HEK293 (cell line): ENCODE measurements around the gene MGAT4B.

Source experiments
- CTCF ChIA-PET: fragments of 350-600 bp; formaldehyde crosslinking; extraction: SDS; loops from one replicate; lab custom pipeline; 2021; ENCODE audit warnings: antibody characterized with exemption; lab: Yijun Ruan, JAX
- POLR2A ChIA-PET: fragments of 300-600 bp; formaldehyde crosslinking; extraction: SDS; loops from one replicate; lab custom pipeline; 2020; ENCODE audit warnings: antibody characterized with exemption, inconsistent platforms; lab: Yijun Ruan, JAX
- H3K27ac ChIP-seq: fragments of 200-500 bp; sonication (Bioruptor generic); 2 replicates; pipeline ENCODE4 v1.5.1; 2014; ENCODE audit warnings: low read depth, low read length, control low read depth, inconsistent platforms; ENCODE audit errors: extremely low read depth
- H3K36me3 ChIP-seq, 2 experiments: fragments of 200-500 bp in 1 of 2; sonication (Bioruptor generic) in 1 of 2; 1 replicate in 1 of 2; 2 replicates in 1 of 2; pipeline ENCODE4 v1.5.1; 2014 to 2017; ENCODE audit warnings: inconsistent platforms in 2 of 2, low read length in 2 of 2; ENCODE audit not compliant: control insufficient read depth in 2 of 2, insufficient read depth in 1 of 2
- H3K4me1 ChIP-seq: fragments of 200-500 bp; sonication (Bioruptor generic); 2 replicates; pipeline ENCODE4 v1.5.1; 2014; ENCODE audit warnings: mild to moderate bottlenecking, low read length, inconsistent platforms; ENCODE audit not compliant: control insufficient read depth, insufficient read depth
- H3K4me3 ChIP-seq: 2 replicates; pipeline ENCODE4 v1.5.1; 2011; ENCODE audit warnings: low read depth, mild to moderate bottlenecking, control low read depth, low read length, moderate library complexity
- H3K9me3 ChIP-seq: fragments of 200-500 bp; sonication (Bioruptor generic); 2 replicates; pipeline ENCODE4 v1.5.1; 2014; ENCODE audit warnings: low read depth, low read length, inconsistent platforms; ENCODE audit not compliant: control insufficient read depth, insufficient read depth
- GFI1B ChIP-seq: fragments of 450-650 bp; formaldehyde crosslinking; IDR thresholded peaks from 2 replicates; pipeline ENCODE4 v1.5.1; 2016; ENCODE audit warnings: missing biosample characterization, missing genetic modification characterization
- GLIS1 ChIP-seq: fragments of 450-650 bp; formaldehyde crosslinking; IDR thresholded peaks from 2 replicates; pipeline ENCODE4 v1.5.1; 2016; ENCODE audit warnings: missing biosample characterization, missing genetic modification characterization
- HOXC10 ChIP-seq: sonication (generic); formaldehyde crosslinking; IDR thresholded peaks from 2 replicates; pipeline ENCODE4 v1.8.1; 2023; ENCODE audit warnings: mild to moderate bottlenecking, missing genetic modification reagents
- REPIN1 ChIP-seq: fragments of 450-650 bp; formaldehyde crosslinking; IDR thresholded peaks from 2 replicates; pipeline ENCODE4 v1.5.1; 2017; ENCODE audit warnings: missing biosample characterization, missing genetic modification characterization, low read depth
- SALL2 ChIP-seq: fragments of 450-650 bp; formaldehyde crosslinking; IDR thresholded peaks from 2 replicates; pipeline ENCODE4 v1.5.0; 2017; ENCODE audit warnings: missing biosample characterization, mild to moderate bottlenecking, missing genetic modification characterization, borderline replicate concordance
- SCRT2 ChIP-seq: fragments of 450-650 bp; formaldehyde crosslinking; IDR thresholded peaks from 2 replicates; pipeline ENCODE4 v1.5.1; 2016; ENCODE audit warnings: missing biosample characterization, missing genetic modification characterization
- YY2 ChIP-seq: fragments of 450-650 bp; formaldehyde crosslinking; IDR thresholded peaks from 2 replicates; pipeline ENCODE4 v1.5.1; 2016; ENCODE audit warnings: missing biosample characterization, missing genetic modification characterization
- ZBTB21 ChIP-seq: fragments of 450-650 bp; formaldehyde crosslinking; IDR thresholded peaks from 2 replicates; pipeline ENCODE4 v1.5.1; 2017; ENCODE audit warnings: missing biosample characterization, missing genetic modification characterization
- ZBTB8A ChIP-seq: fragments of 450-650 bp; formaldehyde crosslinking; IDR thresholded peaks from 2 replicates; pipeline ENCODE4 v1.5.1; 2016; ENCODE audit warnings: missing biosample characterization, missing genetic modification characterization
- ZFP41 ChIP-seq: fragments of 450-650 bp; formaldehyde crosslinking; IDR thresholded peaks from 2 replicates; pipeline ENCODE4 v1.5.1; 2016; ENCODE audit warnings: missing biosample characterization, missing genetic modification characterization, borderline replicate concordance
- ZNF121 ChIP-seq: fragments of 450-650 bp; formaldehyde crosslinking; IDR thresholded peaks from 2 replicates; pipeline ENCODE4 v1.5.1; 2016; ENCODE audit warnings: missing biosample characterization, missing genetic modification characterization
- ZNF132 ChIP-seq: fragments of 450-650 bp; formaldehyde crosslinking; IDR thresholded peaks from 2 replicates; pipeline ENCODE4 v1.5.1; 2017; ENCODE audit warnings: missing biosample characterization, missing genetic modification characterization, borderline replicate concordance
- ZNF292 ChIP-seq: fragments of 450-650 bp; formaldehyde crosslinking; IDR thresholded peaks from 2 replicates; pipeline ENCODE4 v1.5.1; 2016; ENCODE audit warnings: low read depth, missing biosample characterization, missing genetic modification characterization, borderline replicate concordance
- ZNF391 ChIP-seq: fragments of 450-650 bp; formaldehyde crosslinking; IDR thresholded peaks from 2 replicates; pipeline ENCODE4 v1.5.1; 2016; ENCODE audit warnings: low read depth, missing biosample characterization, missing genetic modification characterization, borderline replicate concordance
- ZNF423 ChIP-seq: fragments of 450-650 bp; formaldehyde crosslinking; IDR thresholded peaks from 2 replicates; pipeline ENCODE4 v1.5.1; 2016; ENCODE audit warnings: missing biosample characterization, missing genetic modification characterization
- ZNF621 ChIP-seq: fragments of 450-650 bp; formaldehyde crosslinking; IDR thresholded peaks from 2 replicates; pipeline ENCODE4 v1.5.1; 2017; ENCODE audit warnings: missing biosample characterization, missing genetic modification characterization
- ZNF623 ChIP-seq: fragments of 450-650 bp; formaldehyde crosslinking; IDR thresholded peaks from 2 replicates; pipeline ENCODE4 v1.5.1; 2016; ENCODE audit warnings: missing biosample characterization, missing genetic modification characterization
- ZNF624 ChIP-seq: fragments of 450-650 bp; formaldehyde crosslinking; IDR thresholded peaks from 2 replicates; pipeline ENCODE4 v1.5.1; 2017; ENCODE audit warnings: missing biosample characterization, missing genetic modification characterization
- ZNF768 ChIP-seq: fragments of 450-650 bp; formaldehyde crosslinking; IDR thresholded peaks from 2 replicates; pipeline ENCODE4 v1.5.1; 2018; ENCODE audit warnings: missing biosample characterization, mild to moderate bottlenecking, missing genetic modification characterization
- ZXDB ChIP-seq: fragments of 450-650 bp; formaldehyde crosslinking; IDR thresholded peaks from 2 replicates; pipeline ENCODE4 v1.5.1; 2016; ENCODE audit warnings: missing biosample characterization, missing genetic modification characterization
- TF ChIP-seq, protein P1 (sequence below): fragments of 450-650 bp; IDR thresholded peaks from 2 replicates; pipeline ENCODE4 v1.5.1; 2018; ENCODE audit warnings: missing biosample characterization, missing genetic modification characterization
- TF ChIP-seq, protein P2 (sequence below): fragments of 450-650 bp; formaldehyde crosslinking; IDR thresholded peaks from 2 replicates; pipeline ENCODE4 v1.5.1; 2016; ENCODE audit warnings: missing biosample characterization, missing genetic modification characterization
- TF ChIP-seq, protein P3 (sequence below): fragments of 450-650 bp; formaldehyde crosslinking; IDR thresholded peaks from 2 replicates; pipeline ENCODE4 v1.5.1; 2016; ENCODE audit warnings: missing biosample characterization, missing genetic modification characterization
- TF ChIP-seq, protein P4 (sequence below): fragments of 450-650 bp; formaldehyde crosslinking; IDR thresholded peaks from 2 replicates; pipeline ENCODE4; 2016; ENCODE audit warnings: missing biosample characterization, missing genetic modification characterization
- TF ChIP-seq, protein P5 (sequence below): fragments of 450-650 bp; formaldehyde crosslinking; IDR thresholded peaks from 2 replicates; pipeline ENCODE4 v1.5.1; 2016; ENCODE audit warnings: missing biosample characterization, missing genetic modification characterization

The MGAT4B gene

DNA sequence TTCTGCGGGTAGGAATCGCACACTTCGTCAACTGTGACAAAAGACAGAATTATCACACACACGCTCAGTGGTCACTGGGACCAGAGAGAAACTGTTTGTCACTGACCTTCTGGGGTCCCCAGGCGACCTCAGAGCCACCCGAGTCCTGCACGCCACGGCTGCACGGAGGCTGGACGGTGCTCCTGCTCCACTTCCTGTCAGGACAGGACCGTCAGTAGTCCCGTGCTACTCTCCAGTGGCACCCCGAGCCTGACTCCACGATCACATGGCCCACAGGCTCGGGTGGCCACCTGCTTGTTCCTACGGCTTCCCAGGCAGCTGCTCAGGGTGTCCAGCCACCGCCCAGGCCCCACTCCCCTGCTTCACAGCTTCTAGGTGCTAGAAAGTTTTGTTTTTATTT, 34.1 kb upstream of the MGAT4B start:
- peaks cover 0 to 67% of the 10 kb centered on the region in 2 experiments for H3K36me3 ChIP-seq
- H3K9me3 ChIP-seq, result no peaks in the 10 kb centered on the region
- H3K4me3 ChIP-seq, result no peak overlapping the region
- no peaks in the 10 kb centered on the region for H3K4me1 ChIP-seq
- POLR2A ChIA-PET, result no interaction called here
- TF ChIP-seq ZNF132 (no peak), GLIS1 (no peak), HOXC10 (CRISPR knock-in tag) (no peak), ZNF292 (tag by site-specific recombination) (no peak), ZNF391 (tag by site-specific recombination) (no peak), SALL2 (tag by site-specific recombination) (no peak), ZNF423 (tag by site-specific recombination) (no peak), REPIN1 (no peak), ZBTB21 (tag by site-specific recombination) (no peak), GFI1B (no peak), ZNF121 (no peak)
- TF ChIP-seq, protein P1, sequence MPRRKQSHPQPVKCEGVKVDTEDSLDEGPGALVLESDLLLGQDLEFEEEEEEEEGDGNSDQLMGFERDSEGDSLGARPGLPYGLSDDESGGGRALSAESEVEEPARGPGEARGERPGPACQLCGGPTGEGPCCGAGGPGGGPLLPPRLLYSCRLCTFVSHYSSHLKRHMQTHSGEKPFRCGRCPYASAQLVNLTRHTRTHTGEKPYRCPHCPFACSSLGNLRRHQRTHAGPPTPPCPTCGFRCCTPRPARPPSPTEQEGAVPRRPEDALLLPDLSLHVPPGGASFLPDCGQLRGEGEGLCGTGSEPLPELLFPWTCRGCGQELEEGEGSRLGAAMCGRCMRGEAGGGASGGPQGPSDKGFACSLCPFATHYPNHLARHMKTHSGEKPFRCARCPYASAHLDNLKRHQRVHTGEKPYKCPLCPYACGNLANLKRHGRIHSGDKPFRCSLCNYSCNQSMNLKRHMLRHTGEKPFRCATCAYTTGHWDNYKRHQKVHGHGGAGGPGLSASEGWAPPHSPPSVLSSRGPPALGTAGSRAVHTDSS (tag by site-specific recombination), result no peak
- TF ChIP-seq, protein P2, sequence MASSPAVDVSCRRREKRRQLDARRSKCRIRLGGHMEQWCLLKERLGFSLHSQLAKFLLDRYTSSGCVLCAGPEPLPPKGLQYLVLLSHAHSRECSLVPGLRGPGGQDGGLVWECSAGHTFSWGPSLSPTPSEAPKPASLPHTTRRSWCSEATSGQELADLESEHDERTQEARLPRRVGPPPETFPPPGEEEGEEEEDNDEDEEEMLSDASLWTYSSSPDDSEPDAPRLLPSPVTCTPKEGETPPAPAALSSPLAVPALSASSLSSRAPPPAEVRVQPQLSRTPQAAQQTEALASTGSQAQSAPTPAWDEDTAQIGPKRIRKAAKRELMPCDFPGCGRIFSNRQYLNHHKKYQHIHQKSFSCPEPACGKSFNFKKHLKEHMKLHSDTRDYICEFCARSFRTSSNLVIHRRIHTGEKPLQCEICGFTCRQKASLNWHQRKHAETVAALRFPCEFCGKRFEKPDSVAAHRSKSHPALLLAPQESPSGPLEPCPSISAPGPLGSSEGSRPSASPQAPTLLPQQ (tag by site-specific recombination), result no peak
- TF ChIP-seq, protein P3, sequence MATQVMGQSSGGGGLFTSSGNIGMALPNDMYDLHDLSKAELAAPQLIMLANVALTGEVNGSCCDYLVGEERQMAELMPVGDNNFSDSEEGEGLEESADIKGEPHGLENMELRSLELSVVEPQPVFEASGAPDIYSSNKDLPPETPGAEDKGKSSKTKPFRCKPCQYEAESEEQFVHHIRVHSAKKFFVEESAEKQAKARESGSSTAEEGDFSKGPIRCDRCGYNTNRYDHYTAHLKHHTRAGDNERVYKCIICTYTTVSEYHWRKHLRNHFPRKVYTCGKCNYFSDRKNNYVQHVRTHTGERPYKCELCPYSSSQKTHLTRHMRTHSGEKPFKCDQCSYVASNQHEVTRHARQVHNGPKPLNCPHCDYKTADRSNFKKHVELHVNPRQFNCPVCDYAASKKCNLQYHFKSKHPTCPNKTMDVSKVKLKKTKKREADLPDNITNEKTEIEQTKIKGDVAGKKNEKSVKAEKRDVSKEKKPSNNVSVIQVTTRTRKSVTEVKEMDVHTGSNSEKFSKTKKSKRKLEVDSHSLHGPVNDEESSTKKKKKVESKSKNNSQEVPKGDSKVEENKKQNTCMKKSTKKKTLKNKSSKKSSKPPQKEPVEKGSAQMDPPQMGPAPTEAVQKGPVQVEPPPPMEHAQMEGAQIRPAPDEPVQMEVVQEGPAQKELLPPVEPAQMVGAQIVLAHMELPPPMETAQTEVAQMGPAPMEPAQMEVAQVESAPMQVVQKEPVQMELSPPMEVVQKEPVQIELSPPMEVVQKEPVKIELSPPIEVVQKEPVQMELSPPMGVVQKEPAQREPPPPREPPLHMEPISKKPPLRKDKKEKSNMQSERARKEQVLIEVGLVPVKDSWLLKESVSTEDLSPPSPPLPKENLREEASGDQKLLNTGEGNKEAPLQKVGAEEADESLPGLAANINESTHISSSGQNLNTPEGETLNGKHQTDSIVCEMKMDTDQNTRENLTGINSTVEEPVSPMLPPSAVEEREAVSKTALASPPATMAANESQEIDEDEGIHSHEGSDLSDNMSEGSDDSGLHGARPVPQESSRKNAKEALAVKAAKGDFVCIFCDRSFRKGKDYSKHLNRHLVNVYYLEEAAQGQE (tag by site-specific recombination), result no peak
- CTCF ChIA-PET, result no interaction called here
- H3K27ac ChIP-seq, result no peak overlapping the region

DNA sequence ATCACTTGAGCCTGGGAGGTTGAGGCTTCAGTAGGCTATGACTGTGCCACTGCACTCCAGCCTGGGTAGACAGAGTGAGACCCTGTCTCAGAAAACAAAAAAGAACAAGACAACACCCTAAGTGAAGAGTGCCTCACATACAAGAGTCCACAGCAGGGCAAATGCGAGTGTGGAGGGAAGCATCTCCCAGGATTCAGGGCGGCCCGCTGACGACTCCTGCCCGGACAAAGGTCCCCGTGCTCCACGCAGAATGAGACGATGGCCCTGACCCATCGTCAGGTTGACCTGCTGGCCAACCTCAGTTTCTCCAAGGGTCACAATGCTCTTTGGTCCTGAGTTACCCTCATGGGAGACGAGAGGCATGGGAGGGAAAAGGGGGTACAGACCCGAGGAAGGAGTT, 33.7 kb upstream of the MGAT4B start:
- TF ChIP-seq ZNF623 (tag by site-specific recombination), result no peak
- no peak for TF ChIP-seq ZNF624 (tag by site-specific recombination)
- TF ChIP-seq ZNF768 (tag by site-specific recombination), result no peak
- TF ChIP-seq, protein P4, sequence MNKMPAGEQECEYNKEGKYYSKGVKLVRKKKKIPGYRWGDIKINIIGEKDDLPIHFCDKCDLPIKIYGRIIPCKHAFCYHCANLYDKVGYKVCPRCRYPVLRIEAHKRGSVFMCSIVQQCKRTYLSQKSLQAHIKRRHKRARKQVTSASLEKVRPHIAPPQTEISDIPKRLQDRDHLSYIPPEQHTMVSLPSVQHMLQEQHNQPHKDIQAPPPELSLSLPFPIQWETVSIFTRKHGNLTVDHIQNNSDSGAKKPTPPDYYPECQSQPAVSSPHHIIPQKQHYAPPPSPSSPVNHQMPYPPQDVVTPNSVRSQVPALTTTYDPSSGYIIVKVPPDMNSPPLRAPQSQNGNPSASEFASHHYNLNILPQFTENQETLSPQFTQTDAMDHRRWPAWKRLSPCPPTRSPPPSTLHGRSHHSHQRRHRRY (tag by site-specific recombination), result no peak
- TF ChIP-seq YY2 (tag by site-specific recombination), result no peak
- no peak for TF ChIP-seq ZFP41 (tag by site-specific recombination)
- TF ChIP-seq GFI1B, result no peak
- no peak for TF ChIP-seq ZXDB
- no peak for TF ChIP-seq ZBTB8A (tag by site-specific recombination)
- no peak for TF ChIP-seq SCRT2 (tag by site-specific recombination)
- TF ChIP-seq HOXC10 (CRISPR knock-in tag), result no peak
- TF ChIP-seq, protein P5, sequence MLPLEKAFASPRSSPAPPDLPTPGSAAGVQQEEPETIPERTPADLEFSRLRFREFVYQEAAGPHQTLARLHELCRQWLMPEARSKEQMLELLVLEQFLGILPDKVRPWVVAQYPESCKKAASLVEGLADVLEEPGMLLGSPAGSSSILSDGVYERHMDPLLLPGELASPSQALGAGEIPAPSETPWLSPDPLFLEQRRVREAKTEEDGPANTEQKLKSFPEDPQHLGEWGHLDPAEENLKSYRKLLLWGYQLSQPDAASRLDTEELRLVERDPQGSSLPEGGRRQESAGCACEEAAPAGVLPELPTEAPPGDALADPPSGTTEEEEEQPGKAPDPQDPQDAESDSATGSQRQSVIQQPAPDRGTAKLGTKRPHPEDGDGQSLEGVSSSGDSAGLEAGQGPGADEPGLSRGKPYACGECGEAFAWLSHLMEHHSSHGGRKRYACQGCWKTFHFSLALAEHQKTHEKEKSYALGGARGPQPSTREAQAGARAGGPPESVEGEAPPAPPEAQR (tag by site-specific recombination), result no peak
- no peak for TF ChIP-seq ZNF621 (tag by site-specific recombination)
- Histone ChIP-seq H3K4me3 (no peak overlapping the region), H3K4me1 (no peaks in the 10 kb centered on the region), H3K9me3 (no peaks in the 10 kb centered on the region), H3K36me3 (peaks cover 0 to 69% of the 10 kb centered on the region in 2 experiments), H3K27ac (no peak overlapping the region)
- POLR2A ChIA-PET, result interaction anchor here (1.2 kb wide), 1 partner anchor 10 kb away, joined by 4 read pairs; no protein-coding TSS in a partner anchor
- CTCF ChIA-PET, result no interaction called here
